HepG2 (cell line): ENCODE data around the gene LARP1. TPM values are rescaled to one million over a fixed set of nuclear protein-coding genes. Genes with fewer than 3 reads are reported as not detected.

Experiments used
- TCF7 ChIP-seq: sonication (generic); IDR thresholded peaks from 2 replicates; pipeline ENCODE4 v1.6.1; 2016; ENCODE audit warnings: antibody characterized with exemption, low read depth
- ZFP91 ChIP-seq: sonication (generic); formaldehyde crosslinking; IDR thresholded peaks from 2 replicates; pipeline ENCODE4 v1.9.0; 2022; ENCODE audit warnings: missing genetic modification reagents, mild to moderate bottlenecking, borderline replicate concordance
- ZIK1 ChIP-seq: sonication (generic); formaldehyde crosslinking; IDR thresholded peaks from 2 replicates; pipeline ENCODE4 v1.5.0; 2020; ENCODE audit warnings: mild to moderate bottlenecking, low read depth, missing genetic modification reagents, borderline replicate concordance
- ZNF142 ChIP-seq: sonication (generic); formaldehyde crosslinking; IDR thresholded peaks from 2 replicates; pipeline ENCODE4 v1.4.0; 2020; ENCODE audit warnings: missing genetic modification reagents
- ZNF605 ChIP-seq: sonication (generic); formaldehyde crosslinking; IDR thresholded peaks from 2 replicates; pipeline ENCODE4 v1.8.0; 2022; ENCODE audit warnings: mild to moderate bottlenecking, missing genetic modification reagents
- ZNF607 ChIP-seq: sonication (generic); formaldehyde crosslinking; IDR thresholded peaks from 2 replicates; pipeline ENCODE4 v1.5.1; 2020; ENCODE audit warnings: missing genetic modification reagents, mild to moderate bottlenecking, borderline replicate concordance
- ZNF781 ChIP-seq: sonication (generic); formaldehyde crosslinking; IDR thresholded peaks from 2 replicates; pipeline ENCODE4 v1.5.1; 2020; ENCODE audit warnings: borderline replicate concordance, mild to moderate bottlenecking, missing genetic modification reagents; ENCODE audit errors: not compliant biosample characterization
- polyA plus RNA-seq, 8 experiments: library from polyadenylated mRNA; depleted of rRNA in 3 of 8; stranded (reverse) in 7 of 8; unstranded in 1 of 8; fragments of >200 nt; fragmentation: Illumina TruSeq in 4 of 8; extraction: Trizol in 4 of 8; gene quantifications; 2 replicates each; pipeline versions ENCODE4 v1.2.1 to v1.2.3, GENCODE V29; 2011 to 2016; ENCODE audit warnings: low read depth in 4 of 8, missing spikeins in 1 of 8, mixed read lengths in 1 of 8; ENCODE audit not compliant: insufficient read depth in 1 of 8
- total RNA-seq, 5 experiments: library from RNA; depleted of rRNA; stranded (reverse); fragments of >200 nt; fragmentation: Illumina TruSeq; extraction: Trizol; gene quantifications; 2 replicates each; pipeline ENCODE4 v1.2.3, GENCODE V29; 2016; ENCODE audit warnings: low read depth in 1 of 5

The LARP1 gene
- total and polyA plus RNA-seq, 2 of the 13 experiments (the other 11 are each of a cell fraction or from before 2014, with no cell fraction given): 45.2 to 61.4 TPM

- TF ChIP-seq ZFP91 (CRISPR knock-in tag) (peak; percentile 15; the same call in 1 of the 2 replicates), TCF7 (peak; percentile 75), ZNF142 (no peak), ZIK1 (CRISPR knock-in tag) (no peak), ZNF781 (CRISPR knock-in tag) (peak; percentile 40), ZNF607 (CRISPR knock-in tag) (no peak), ZNF605 (0 out of 2 replicates have a peak, but pooled peaks have one; percentile 29)
Measured at GRCh38 chr5:154829589-154830218, 74.5 kb downstream of the LARP1 start (continued).
